Breast epithelium (tissue), 3 donors: ENCODE data around the gene CYB561.

Experiments used
- CTCF ChIP-seq, 3 donors: fragments of 450-650 bp; IDR thresholded peaks; one replicate each; pipeline ENCODE4 v1.5.1; 2016 to 2017; ENCODE audit warnings: antibody characterized with exemption in 3 of 3, mild to moderate bottlenecking in 3 of 3, moderate library complexity in 3 of 3
- POLR2AphosphoS5 ChIP-seq, 3 donors: sonication (generic); formaldehyde crosslinking; IDR thresholded peaks; one replicate each; pipeline ENCODE4 v1.6.1; 2017; ENCODE audit warnings: antibody characterized with exemption in 3 of 3

DNA sequence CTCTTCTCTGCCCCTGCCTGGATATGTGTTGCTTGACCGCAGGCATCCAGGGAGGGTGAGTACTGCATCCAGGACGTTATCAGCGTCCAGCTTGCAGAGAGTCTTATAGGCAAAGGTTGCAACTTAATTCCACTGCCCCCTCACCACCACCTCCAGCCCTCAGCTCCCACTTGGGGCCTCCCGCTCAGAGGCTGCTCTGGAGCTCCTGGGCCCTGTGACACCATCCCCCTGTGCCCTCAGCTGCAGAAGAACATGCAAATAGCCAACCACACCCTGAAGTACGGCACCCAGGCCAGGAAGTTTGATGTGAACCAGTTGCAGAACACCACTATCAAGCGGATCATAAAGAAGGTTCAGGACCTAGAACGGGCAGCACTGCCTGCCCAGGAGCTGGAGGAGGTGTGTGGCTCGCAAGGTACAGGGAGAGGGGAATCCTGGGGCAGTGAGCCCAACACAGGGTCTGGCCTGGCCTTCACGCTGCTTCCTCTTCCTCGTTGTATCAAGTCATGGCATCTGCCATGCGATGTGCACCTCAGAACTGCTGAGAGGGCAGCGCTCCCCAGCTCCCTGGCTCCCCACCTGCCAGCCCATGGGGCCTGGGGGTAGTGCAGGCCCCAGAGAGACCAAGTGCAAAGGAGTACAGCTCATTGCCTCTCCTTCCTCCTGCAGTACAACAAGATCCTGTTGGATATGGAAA is 40.4 kb upstream of the CYB561 start:
- TF ChIP-seq CTCF (IDR thresholded peaks at IDR 0.05) (no peak), POLR2AphosphoS5 (IDR thresholded peaks at IDR 0.05) (no peak)
